HEK293 (cell line): Measurements from ENCODE around the gene SLC48A1.

ENCODE experiments used
- IKZF3 ChIP-seq: fragments of 450-650 bp; IDR thresholded peaks from 2 replicates; pipeline ENCODE4 v1.5.0; 2018; ENCODE audit warnings: missing biosample characterization, mild to moderate bottlenecking, missing genetic modification characterization, moderate library complexity
- KLF8 ChIP-seq: fragments of 450-650 bp; formaldehyde crosslinking; IDR thresholded peaks from 2 replicates; pipeline ENCODE4 v1.5.1; 2016; ENCODE audit warnings: missing biosample characterization, missing genetic modification characterization
- MZF1 ChIP-seq: fragments of 450-650 bp; formaldehyde crosslinking; IDR thresholded peaks from 2 replicates; pipeline ENCODE4 v1.5.1; 2017; ENCODE audit warnings: missing biosample characterization, missing genetic modification characterization, borderline replicate concordance
- PRDM10 ChIP-seq: fragments of 450-650 bp; formaldehyde crosslinking; IDR thresholded peaks from 2 replicates; pipeline ENCODE4 v1.5.1; 2016; ENCODE audit warnings: missing biosample characterization, missing genetic modification characterization
- PRDM2 ChIP-seq: fragments of 450-650 bp; formaldehyde crosslinking; IDR thresholded peaks from 2 replicates; pipeline ENCODE4 v1.5.1; 2016; ENCODE audit warnings: missing biosample characterization, missing genetic modification characterization, borderline replicate concordance
- SCRT2 ChIP-seq: fragments of 450-650 bp; formaldehyde crosslinking; IDR thresholded peaks from 2 replicates; pipeline ENCODE4 v1.5.1; 2016; ENCODE audit warnings: missing biosample characterization, missing genetic modification characterization
- SP2 ChIP-seq: fragments of 450-650 bp; formaldehyde crosslinking; IDR thresholded peaks from 2 replicates; pipeline ENCODE4 v1.5.1; 2016; ENCODE audit warnings: missing biosample characterization, missing genetic modification characterization
- SP7 ChIP-seq: fragments of 450-650 bp; formaldehyde crosslinking; IDR thresholded peaks from 2 replicates; pipeline ENCODE4 v1.5.1; 2016; ENCODE audit warnings: missing biosample characterization, missing genetic modification characterization
- WT1 ChIP-seq: fragments of 450-650 bp; formaldehyde crosslinking; IDR thresholded peaks from 2 replicates; pipeline ENCODE4 v1.5.1; 2016; ENCODE audit warnings: missing biosample characterization, missing genetic modification characterization
- ZBTB48 ChIP-seq: fragments of 450-650 bp; formaldehyde crosslinking; IDR thresholded peaks from 2 replicates; pipeline ENCODE4 v1.5.1; 2016; ENCODE audit warnings: missing biosample characterization, missing genetic modification characterization
- ZEB2 ChIP-seq: fragments of 450-650 bp; formaldehyde crosslinking; IDR thresholded peaks from 2 replicates; pipeline ENCODE4 v1.5.1; 2016; ENCODE audit warnings: missing biosample characterization, missing genetic modification characterization
- ZNF121 ChIP-seq: fragments of 450-650 bp; formaldehyde crosslinking; IDR thresholded peaks from 2 replicates; pipeline ENCODE4 v1.5.1; 2016; ENCODE audit warnings: missing biosample characterization, missing genetic modification characterization
- ZNF18 ChIP-seq: fragments of 450-650 bp; formaldehyde crosslinking; IDR thresholded peaks from 2 replicates; pipeline ENCODE4 v1.5.1; 2016; ENCODE audit warnings: missing biosample characterization, missing genetic modification characterization
- ZNF184 ChIP-seq: fragments of 450-650 bp; IDR thresholded peaks from 2 replicates; pipeline ENCODE4 v1.5.1; 2018; ENCODE audit warnings: missing biosample characterization, mild to moderate bottlenecking, missing genetic modification characterization
- ZNF2 ChIP-seq: fragments of 450-650 bp; formaldehyde crosslinking; IDR thresholded peaks from 2 replicates; pipeline ENCODE4 v1.5.1; 2016; ENCODE audit warnings: missing biosample characterization, missing genetic modification characterization
- ZNF23 ChIP-seq: fragments of 450-650 bp; formaldehyde crosslinking; IDR thresholded peaks from 2 replicates; pipeline ENCODE4 v1.5.1; 2016; ENCODE audit warnings: missing biosample characterization, missing genetic modification characterization, borderline replicate concordance
- ZNF341 ChIP-seq: fragments of 450-650 bp; formaldehyde crosslinking; IDR thresholded peaks from 2 replicates; pipeline ENCODE4; 2016; ENCODE audit warnings: low read depth, missing biosample characterization, missing genetic modification characterization
- ZNF416 ChIP-seq: fragments of 450-650 bp; formaldehyde crosslinking; IDR thresholded peaks from 2 replicates; pipeline ENCODE4 v1.5.1; 2016; ENCODE audit warnings: missing biosample characterization, missing genetic modification characterization
- ZNF433 ChIP-seq: fragments of 450-650 bp; formaldehyde crosslinking; IDR thresholded peaks from 2 replicates; pipeline ENCODE4 v1.5.1; 2016; ENCODE audit warnings: missing biosample characterization, missing genetic modification characterization, low read depth
- ZNF548 ChIP-seq: fragments of 450-650 bp; formaldehyde crosslinking; IDR thresholded peaks from 2 replicates; pipeline ENCODE4 v1.5.1; 2016; ENCODE audit warnings: missing biosample characterization, missing genetic modification characterization
- ZNF549 ChIP-seq: fragments of 450-650 bp; IDR thresholded peaks from 2 replicates; pipeline ENCODE4 v1.5.1; 2018; ENCODE audit warnings: missing biosample characterization, missing genetic modification characterization, mild to moderate bottlenecking, inconsistent platforms, moderate library complexity
- ZNF555 ChIP-seq: fragments of 450-650 bp; formaldehyde crosslinking; conservative IDR thresholded peaks from 2 replicates; pipeline ENCODE4 v1.5.1; 2017; ENCODE audit warnings: missing biosample characterization, mild to moderate bottlenecking, missing genetic modification characterization, inconsistent platforms
- ZNF639 ChIP-seq: fragments of 450-650 bp; formaldehyde crosslinking; IDR thresholded peaks from 2 replicates; pipeline ENCODE4 v1.5.1; 2016; ENCODE audit warnings: missing biosample characterization, missing genetic modification characterization
- ZNF654 ChIP-seq: fragments of 450-650 bp; formaldehyde crosslinking; IDR thresholded peaks from 2 replicates; pipeline ENCODE4 v1.5.1; 2016; ENCODE audit warnings: low read depth, missing biosample characterization, missing genetic modification characterization
- ZNF658 ChIP-seq: fragments of 450-650 bp; formaldehyde crosslinking; IDR thresholded peaks from 2 replicates; pipeline ENCODE4; 2016; ENCODE audit warnings: missing biosample characterization, missing genetic modification characterization
- ZNF701 ChIP-seq: fragments of 450-650 bp; formaldehyde crosslinking; IDR thresholded peaks from 2 replicates; pipeline ENCODE4 v1.5.1; 2016; ENCODE audit warnings: missing biosample characterization, missing genetic modification characterization
- ZNF792 ChIP-seq: fragments of 450-650 bp; formaldehyde crosslinking; IDR thresholded peaks from 2 replicates; pipeline ENCODE4 v1.5.1; 2016; ENCODE audit warnings: missing biosample characterization, missing genetic modification characterization
- ZSCAN30 ChIP-seq: fragments of 450-650 bp; IDR thresholded peaks from 2 replicates; pipeline ENCODE4 v1.5.1; 2018; ENCODE audit warnings: missing biosample characterization, mild to moderate bottlenecking, missing genetic modification characterization, moderate library complexity

The SLC48A1 gene

GRCh38 chr12:47742253-47742825 lies 30.7 kb upstream of the SLC48A1 start (continued):
- no peak for TF ChIP-seq ZNF549
- TF ChIP-seq ZBTB48 (tag by site-specific recombination), result no peak
- TF ChIP-seq ZNF548 (tag by site-specific recombination), result no peak
- TF ChIP-seq ZNF18 (tag by site-specific recombination), result no peak
- TF ChIP-seq ZNF23, result no peak
- TF ChIP-seq IKZF3 (tag by site-specific recombination), result 0 out of 2 replicates have a peak, but pooled peaks have one; percentile 38
- no peak for TF ChIP-seq ZNF658 (tag by site-specific recombination)
- TF ChIP-seq PRDM2 (tag by site-specific recombination), result no peak
- TF ChIP-seq SP7 (tag by site-specific recombination), result 0 out of 2 replicates have a peak, but pooled peaks have one; percentile 38
- TF ChIP-seq ZNF654, result peak; percentile 85
- no peak for TF ChIP-seq ZNF416 (tag by site-specific recombination)
- peak; percentile 94 for TF ChIP-seq ZSCAN30
- no peak for TF ChIP-seq ZNF121 (tag by site-specific recombination)
- TF ChIP-seq ZNF433, result no peak
- TF ChIP-seq SP2 (tag by site-specific recombination), result no peak
- TF ChIP-seq ZNF184 (tag by site-specific recombination), result no peak
- peak; percentile 62; the same call in 1 of the 2 replicates for TF ChIP-seq ZNF2 (tag by site-specific recombination)
- no peak for TF ChIP-seq ZNF792
- 0 out of 2 replicates have a peak, but pooled peaks have one; percentile 55 for TF ChIP-seq ZEB2 (tag by site-specific recombination)
- no peak for TF ChIP-seq ZNF701 (tag by site-specific recombination)
- TF ChIP-seq KLF8, result peak; percentile 50; the same call in 1 of the 2 replicates
- 0 out of 2 replicates have a peak, but pooled peaks have one; percentile 65 for TF ChIP-seq ZNF639
- no peak for TF ChIP-seq WT1 (tag by site-specific recombination)
- TF ChIP-seq SCRT2 (tag by site-specific recombination), result 0 out of 2 replicates have a peak, but pooled peaks have one; percentile 22
- no peak for TF ChIP-seq ZNF555 (tag by site-specific recombination)
- TF ChIP-seq MZF1 (tag by site-specific recombination), result peak; percentile 84; the same call in 1 of the 2 replicates
- TF ChIP-seq PRDM10 (tag by site-specific recombination), result no peak
- TF ChIP-seq ZNF341 (tag by site-specific recombination), result 0 out of 2 replicates have a peak, but pooled peaks have one; percentile 15
- TF ChIP-seq, all 188 proteins: peak for 22
